ENCODE data around the gene ADAMTS17.

DNA sequence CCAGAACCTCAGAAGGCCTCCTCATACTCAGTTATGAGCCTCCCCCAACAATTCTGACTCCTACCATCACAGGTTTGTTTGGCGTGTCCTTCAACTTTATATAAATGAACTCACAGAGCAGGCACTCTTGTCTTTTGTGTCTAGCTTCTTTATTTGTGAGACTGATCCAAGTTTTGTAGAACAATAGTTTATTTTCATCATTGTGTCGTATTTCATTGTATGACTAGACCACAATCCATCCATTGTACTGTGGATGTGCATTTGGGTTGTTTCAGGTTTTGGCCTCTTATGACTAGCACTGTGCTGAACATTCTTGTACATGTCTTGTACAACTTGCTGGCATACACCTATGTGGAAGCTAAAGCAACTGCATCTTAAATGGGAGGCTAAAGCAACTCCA lies 315.7 kb downstream of the ADAMTS17 start:
- TF ChIP-seq EZH2phosphoT487 (IDR thresholded peaks at IDR 0.05; ENCODE audit: low read depth, severe bottlenecking, unreplicated experiment): no peak
- TF ChIP-seq EZH2 (IDR thresholded peaks at IDR 0.05; ENCODE audit: borderline replicate concordance): no peak
- TF ChIP-seq, protein P1, sequence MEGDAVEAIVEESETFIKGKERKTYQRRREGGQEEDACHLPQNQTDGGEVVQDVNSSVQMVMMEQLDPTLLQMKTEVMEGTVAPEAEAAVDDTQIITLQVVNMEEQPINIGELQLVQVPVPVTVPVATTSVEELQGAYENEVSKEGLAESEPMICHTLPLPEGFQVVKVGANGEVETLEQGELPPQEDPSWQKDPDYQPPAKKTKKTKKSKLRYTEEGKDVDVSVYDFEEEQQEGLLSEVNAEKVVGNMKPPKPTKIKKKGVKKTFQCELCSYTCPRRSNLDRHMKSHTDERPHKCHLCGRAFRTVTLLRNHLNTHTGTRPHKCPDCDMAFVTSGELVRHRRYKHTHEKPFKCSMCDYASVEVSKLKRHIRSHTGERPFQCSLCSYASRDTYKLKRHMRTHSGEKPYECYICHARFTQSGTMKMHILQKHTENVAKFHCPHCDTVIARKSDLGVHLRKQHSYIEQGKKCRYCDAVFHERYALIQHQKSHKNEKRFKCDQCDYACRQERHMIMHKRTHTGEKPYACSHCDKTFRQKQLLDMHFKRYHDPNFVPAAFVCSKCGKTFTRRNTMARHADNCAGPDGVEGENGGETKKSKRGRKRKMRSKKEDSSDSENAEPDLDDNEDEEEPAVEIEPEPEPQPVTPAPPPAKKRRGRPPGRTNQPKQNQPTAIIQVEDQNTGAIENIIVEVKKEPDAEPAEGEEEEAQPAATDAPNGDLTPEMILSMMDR (IDR thresholded peaks at IDR 0.05; ENCODE audit: poor library complexity): no peak

All from hepatocyte (in vitro differentiated cells).